HL-60 (cell line): ENCODE data around the gene SPATA6L.

ENCODE experiments used
- DNase-seq, 2 experiments: peaks; one replicate each; pipeline ENCODE4 v3.0.0-alpha.2; 2010 to 2020; ENCODE audit warnings: low read depth in 1 of 2, low spot score in 1 of 2
- H3K27ac ChIP-seq: fragments of 250-450 bp; sonication (Bioruptor Pico); replicated peaks from 2 replicates; pipeline ENCODE4 v1.5.1; 2020; ENCODE audit warnings: mild to moderate bottlenecking, moderate library complexity
- H3K27me3 ChIP-seq: fragments of 250-450 bp; sonication (Bioruptor Pico); 2 replicates; pipeline ENCODE4 v1.5.1; 2021; ENCODE audit warnings: mild to moderate bottlenecking, moderate library complexity; ENCODE audit not compliant: insufficient read depth, poor library complexity, severe bottlenecking
- H3K4me3 ChIP-seq: replicated peaks from 2 replicates; pipeline ENCODE4 v1.5.1; 2011; ENCODE audit warnings: mild to moderate bottlenecking, control low read depth, low read length; ENCODE audit not compliant: insufficient read depth
- GABPA ChIP-seq: IDR thresholded peaks from 2 replicates; pipeline ENCODE4 v1.6.1; 2012; ENCODE audit warnings: low read depth
- POLR2AphosphoS5 ChIP-seq: IDR thresholded peaks from 2 replicates; pipeline ENCODE4 v1.6.1; 2012; ENCODE audit warnings: low read depth
- SPI1 ChIP-seq: IDR thresholded peaks from 2 replicates; pipeline ENCODE4 v1.6.1; 2012; ENCODE audit warnings: low read depth, mild to moderate bottlenecking, borderline replicate concordance
- TF ChIP-seq, protein P1 (sequence below): IDR thresholded peaks from 2 replicates; pipeline ENCODE4 v1.6.1; 2012; ENCODE audit warnings: low read depth; ENCODE audit not compliant: insufficient replicate concordance
- TF ChIP-seq, protein P2 (sequence below): IDR thresholded peaks from one replicate; pipeline ENCODE4 v1.5.1; 2011; ENCODE audit warnings: low read length, control low read depth, inconsistent platforms; ENCODE audit not compliant: insufficient read depth

SPATA6L gene

GRCh38 chr9:4566806-4567205 is 99.5 kb downstream of the SPATA6L start:
- H3K27me3 ChIP-seq = no peaks in the 10 kb centered on the region
- H3K27ac ChIP-seq = no peak overlapping the region
- no peak for TF ChIP-seq GABPA
- TF ChIP-seq POLR2AphosphoS5 = no peak
- TF ChIP-seq, protein P1, sequence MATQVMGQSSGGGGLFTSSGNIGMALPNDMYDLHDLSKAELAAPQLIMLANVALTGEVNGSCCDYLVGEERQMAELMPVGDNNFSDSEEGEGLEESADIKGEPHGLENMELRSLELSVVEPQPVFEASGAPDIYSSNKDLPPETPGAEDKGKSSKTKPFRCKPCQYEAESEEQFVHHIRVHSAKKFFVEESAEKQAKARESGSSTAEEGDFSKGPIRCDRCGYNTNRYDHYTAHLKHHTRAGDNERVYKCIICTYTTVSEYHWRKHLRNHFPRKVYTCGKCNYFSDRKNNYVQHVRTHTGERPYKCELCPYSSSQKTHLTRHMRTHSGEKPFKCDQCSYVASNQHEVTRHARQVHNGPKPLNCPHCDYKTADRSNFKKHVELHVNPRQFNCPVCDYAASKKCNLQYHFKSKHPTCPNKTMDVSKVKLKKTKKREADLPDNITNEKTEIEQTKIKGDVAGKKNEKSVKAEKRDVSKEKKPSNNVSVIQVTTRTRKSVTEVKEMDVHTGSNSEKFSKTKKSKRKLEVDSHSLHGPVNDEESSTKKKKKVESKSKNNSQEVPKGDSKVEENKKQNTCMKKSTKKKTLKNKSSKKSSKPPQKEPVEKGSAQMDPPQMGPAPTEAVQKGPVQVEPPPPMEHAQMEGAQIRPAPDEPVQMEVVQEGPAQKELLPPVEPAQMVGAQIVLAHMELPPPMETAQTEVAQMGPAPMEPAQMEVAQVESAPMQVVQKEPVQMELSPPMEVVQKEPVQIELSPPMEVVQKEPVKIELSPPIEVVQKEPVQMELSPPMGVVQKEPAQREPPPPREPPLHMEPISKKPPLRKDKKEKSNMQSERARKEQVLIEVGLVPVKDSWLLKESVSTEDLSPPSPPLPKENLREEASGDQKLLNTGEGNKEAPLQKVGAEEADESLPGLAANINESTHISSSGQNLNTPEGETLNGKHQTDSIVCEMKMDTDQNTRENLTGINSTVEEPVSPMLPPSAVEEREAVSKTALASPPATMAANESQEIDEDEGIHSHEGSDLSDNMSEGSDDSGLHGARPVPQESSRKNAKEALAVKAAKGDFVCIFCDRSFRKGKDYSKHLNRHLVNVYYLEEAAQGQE = no peak
- TF ChIP-seq, protein P2, sequence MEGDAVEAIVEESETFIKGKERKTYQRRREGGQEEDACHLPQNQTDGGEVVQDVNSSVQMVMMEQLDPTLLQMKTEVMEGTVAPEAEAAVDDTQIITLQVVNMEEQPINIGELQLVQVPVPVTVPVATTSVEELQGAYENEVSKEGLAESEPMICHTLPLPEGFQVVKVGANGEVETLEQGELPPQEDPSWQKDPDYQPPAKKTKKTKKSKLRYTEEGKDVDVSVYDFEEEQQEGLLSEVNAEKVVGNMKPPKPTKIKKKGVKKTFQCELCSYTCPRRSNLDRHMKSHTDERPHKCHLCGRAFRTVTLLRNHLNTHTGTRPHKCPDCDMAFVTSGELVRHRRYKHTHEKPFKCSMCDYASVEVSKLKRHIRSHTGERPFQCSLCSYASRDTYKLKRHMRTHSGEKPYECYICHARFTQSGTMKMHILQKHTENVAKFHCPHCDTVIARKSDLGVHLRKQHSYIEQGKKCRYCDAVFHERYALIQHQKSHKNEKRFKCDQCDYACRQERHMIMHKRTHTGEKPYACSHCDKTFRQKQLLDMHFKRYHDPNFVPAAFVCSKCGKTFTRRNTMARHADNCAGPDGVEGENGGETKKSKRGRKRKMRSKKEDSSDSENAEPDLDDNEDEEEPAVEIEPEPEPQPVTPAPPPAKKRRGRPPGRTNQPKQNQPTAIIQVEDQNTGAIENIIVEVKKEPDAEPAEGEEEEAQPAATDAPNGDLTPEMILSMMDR = no peak
- TF ChIP-seq SPI1 = no peak
- no peak for DNase-seq
- H3K4me3 ChIP-seq = no peak overlapping the region

GRCh38 chr9:4563105-4563504 is 103.2 kb downstream of the SPATA6L start:
- TF ChIP-seq SPI1 (no peak), POLR2AphosphoS5 (no peak), GABPA (no peak)
- TF ChIP-seq, protein P1 = no peak
- TF ChIP-seq, protein P2 = no peak
- Histone ChIP-seq H3K27ac (no peak overlapping the region), H3K4me3 (no peak overlapping the region), H3K27me3 (no peaks in the 10 kb centered on the region)
- no peak for DNase-seq

- no peak overlapping the region for H3K4me3 ChIP-seq
- peaks cover 3% of the 10 kb centered on the region for H3K27me3 ChIP-seq
- no peak for TF ChIP-seq POLR2AphosphoS5
- TF ChIP-seq, protein P1 = no peak
- no peak for TF ChIP-seq SPI1
- no peak overlapping the region for H3K27ac ChIP-seq
- DNase-seq = no peak
These were observed 106.8 kb downstream of the SPATA6L start for GRCh38 chr9:4559261-4560182.
